Smooth muscle cell (in vitro differentiated cells): ENCODE measurements around the gene FAM13C. TPM values are rescaled to one million over a fixed set of nuclear protein-coding genes. Genes with fewer than 3 reads are reported as not detected.

Experiments used
- DNase-seq: peaks from one replicate; lab custom pipeline; 2025; ENCODE audit not compliant: unreplicated experiment; lab: John Stamatoyannopoulos, UW
- H2AFZ ChIP-seq: fragments of 200-600 bp; sonication (generic); 2 replicates; pipeline ENCODE4 v1.6.0; 2016; ENCODE audit warnings: antibody characterized with exemption, low read depth, mild to moderate bottlenecking
- H3F3A ChIP-seq: fragments of 200-600 bp; sonication (generic); 2 replicates; pipeline ENCODE4 v1.6.0; 2017; ENCODE audit warnings: antibody characterized with exemption, low read depth
- H3K27ac ChIP-seq: fragments of 200-600 bp; sonication (generic); 2 replicates; pipeline ENCODE4 v1.5.1; 2016; ENCODE audit warnings: low read depth, mild to moderate bottlenecking
- H3K27me3 ChIP-seq: fragments of 200-600 bp; sonication (generic); 2 replicates; pipeline ENCODE4 v1.6.1; 2016; ENCODE audit warnings: low read depth, mild to moderate bottlenecking
- H3K36me3 ChIP-seq: fragments of 200-600 bp; sonication (generic); 2 replicates; pipeline ENCODE4 v1.5.1; 2016; ENCODE audit warnings: low read depth
- H3K4me1 ChIP-seq: fragments of 200-600 bp; sonication (generic); 2 replicates; pipeline ENCODE4 v1.5.1; 2016; ENCODE audit warnings: low read depth
- H3K4me2 ChIP-seq: fragments of 200-600 bp; sonication (generic); 2 replicates; pipeline ENCODE4 v1.6.0; 2016; ENCODE audit warnings: mild to moderate bottlenecking
- H3K4me3 ChIP-seq: fragments of 200-600 bp; sonication (generic); 2 replicates; pipeline ENCODE4 v1.5.1; 2016; ENCODE audit warnings: mild to moderate bottlenecking
- H3K79me2 ChIP-seq: fragments of 200-600 bp; sonication (generic); 2 replicates; pipeline ENCODE4 v1.6.0; 2016; ENCODE audit warnings: low read depth, mild to moderate bottlenecking
- H3K9ac ChIP-seq: fragments of 200-600 bp; sonication (generic); 2 replicates; pipeline ENCODE4 v1.6.0; 2016; ENCODE audit warnings: low read depth
- H3K9me3 ChIP-seq: fragments of 200-600 bp; sonication (generic); replicated peaks from 2 replicates; pipeline ENCODE4 v1.5.1; 2016; ENCODE audit warnings: low read depth
- H4K20me1 ChIP-seq: fragments of 200-600 bp; sonication (generic); 2 replicates; pipeline ENCODE4 v1.6.0; 2016; ENCODE audit warnings: low read depth
- CTCF ChIP-seq: fragments of 200-600 bp; sonication (generic); IDR thresholded peaks from 2 replicates; pipeline ENCODE4 v1.5.1; 2017; ENCODE audit warnings: borderline replicate concordance, mild to moderate bottlenecking, antibody characterized with exemption; ENCODE audit not compliant: insufficient read depth, poor library complexity, severe bottlenecking
- WGBS: methylation state at CpG from one replicate; pipeline ENCODE4 v1.1.7; 2016; ENCODE audit warnings: low lambda C conversion rate; 5-methylcytosine and 5-hydroxymethylcytosine counted together
- polyA plus RNA-seq: library from polyadenylated mRNA; unstranded; fragments of >200 nt; fragmentation: Nextera tagmentation; extraction: Ambion mirVana; gene quantifications from 2 replicates; pipeline ENCODE4 v1.2.1, GENCODE V29; 2016
- total RNA-seq: library from RNA; depleted of rRNA; stranded (reverse); fragments of >200 nt; gene quantifications from 2 replicates; pipeline ENCODE4 v1.2.3, GENCODE V29; 2014

The FAM13C gene
- total and polyA plus RNA-seq, 2 experiments from 2014 or later: not detected

GRCh38 chr10:59360605-59361405 lies 1.5 kb downstream of the FAM13C start:
- TF ChIP-seq CTCF: no peak
- Histone ChIP-seq H2AFZ (no peak overlapping the region), H4K20me1 (no peaks in the 10 kb centered on the region), H3K9ac (no peak overlapping the region), H3K36me3 (no peaks in the 10 kb centered on the region), H3K4me1 (peaks cover 18% of the 10 kb centered on the region), H3K4me3 (no peak overlapping the region), H3F3A (peaks cover 3% of the 10 kb centered on the region), H3K27me3 (peaks cover 12% of the 10 kb centered on the region), H3K79me2 (no peaks in the 10 kb centered on the region), H3K9me3 (no peaks in the 10 kb centered on the region), H3K27ac (no peak overlapping the region), H3K4me2 (no peak overlapping the region)
- no peak for DNase-seq
- WGBS: 86% methylated on average over 6 of the region's 6 CpGs

- no peak for TF ChIP-seq CTCF
- peaks cover 9% of the 10 kb centered on the region for H3K27me3 ChIP-seq
- H3K4me2 ChIP-seq: no peak overlapping the region
- DNase-seq: no peak
- no peak overlapping the region for H2AFZ ChIP-seq
- no peaks in the 10 kb centered on the region for H3K9me3 ChIP-seq
- peaks cover 18% of the 10 kb centered on the region for H3K4me1 ChIP-seq
- H3K79me2 ChIP-seq: no peaks in the 10 kb centered on the region
- no peak overlapping the region for H3K4me3 ChIP-seq
- no peak overlapping the region for H3K9ac ChIP-seq
- H4K20me1 ChIP-seq: no peaks in the 10 kb centered on the region
- peaks cover 3% of the 10 kb centered on the region for H3F3A ChIP-seq
- H3K27ac ChIP-seq: no peak overlapping the region
- no peaks in the 10 kb centered on the region for H3K36me3 ChIP-seq
These were observed 3.8 kb downstream of the FAM13C start for GRCh38 chr10:59358576-59358975.

GRCh38 chr10:59354434-59354833 lies 7.9 kb downstream of the FAM13C start:
- TF ChIP-seq CTCF: no peak
- no peaks in the 10 kb centered on the region for H3K27me3 ChIP-seq
- no peaks in the 10 kb centered on the region for H3K79me2 ChIP-seq
- H2AFZ ChIP-seq: no peak overlapping the region
- no peaks in the 10 kb centered on the region for H3K9me3 ChIP-seq
- H3K9ac ChIP-seq: no peak overlapping the region
- H4K20me1 ChIP-seq: no peaks in the 10 kb centered on the region
- H3F3A ChIP-seq: no peaks in the 10 kb centered on the region
- H3K36me3 ChIP-seq: no peaks in the 10 kb centered on the region
- no peak overlapping the region for H3K27ac ChIP-seq
- DNase-seq: no peak
- no peaks in the 10 kb centered on the region for H3K4me1 ChIP-seq
- no peak overlapping the region for H3K4me2 ChIP-seq
- no peak overlapping the region for H3K4me3 ChIP-seq

- H2AFZ ChIP-seq: no peak overlapping the region
- H3K9ac ChIP-seq: no peak overlapping the region
- 100% methylated on average over 2 of the region's 2 CpGs for WGBS
- H3K4me3 ChIP-seq: no peak overlapping the region
- H4K20me1 ChIP-seq: no peaks in the 10 kb centered on the region
- H3F3A ChIP-seq: no peaks in the 10 kb centered on the region
- TF ChIP-seq CTCF: no peak
- H3K9me3 ChIP-seq: no peaks in the 10 kb centered on the region
- H3K79me2 ChIP-seq: no peaks in the 10 kb centered on the region
- no peak overlapping the region for H3K4me2 ChIP-seq
- no peaks in the 10 kb centered on the region for H3K36me3 ChIP-seq
- H3K27me3 ChIP-seq: no peaks in the 10 kb centered on the region
- no peak for DNase-seq
- no peak overlapping the region for H3K27ac ChIP-seq
- no peaks in the 10 kb centered on the region for H3K4me1 ChIP-seq
These were observed 11.8 kb downstream of the FAM13C start for GRCh38 chr10:59350558-59350957.
